GM12865 (cell line): Measurements from ENCODE around the gene DOCK7.
A peak's percentile ranks its signal among the peaks of the same experiment; 100 is the strongest.
"Not testable (repeated sequence)": the region's sequence is repeated elsewhere in the genome, so short reads cannot be mapped to it uniquely, and the experiment has no call there.

Experiments used
- DNase-seq: peaks from one replicate; pipeline ENCODE4 v3.0.0; 2010; ENCODE audit warnings: low read depth
- H3K4me3 ChIP-seq: 2 replicates; pipeline ENCODE4 v1.5.1; 2011; ENCODE audit warnings: mild to moderate bottlenecking, low read depth, low read length, control low read depth
- TF ChIP-seq, protein P1 (sequence below): IDR thresholded peaks from 2 replicates; pipeline ENCODE4 v1.5.1; 2011; ENCODE audit warnings: low read length, control low read depth, low read depth, inconsistent platforms; ENCODE audit not compliant: insufficient read depth; ENCODE audit errors: missing control alignments

The DOCK7 gene

DNA sequence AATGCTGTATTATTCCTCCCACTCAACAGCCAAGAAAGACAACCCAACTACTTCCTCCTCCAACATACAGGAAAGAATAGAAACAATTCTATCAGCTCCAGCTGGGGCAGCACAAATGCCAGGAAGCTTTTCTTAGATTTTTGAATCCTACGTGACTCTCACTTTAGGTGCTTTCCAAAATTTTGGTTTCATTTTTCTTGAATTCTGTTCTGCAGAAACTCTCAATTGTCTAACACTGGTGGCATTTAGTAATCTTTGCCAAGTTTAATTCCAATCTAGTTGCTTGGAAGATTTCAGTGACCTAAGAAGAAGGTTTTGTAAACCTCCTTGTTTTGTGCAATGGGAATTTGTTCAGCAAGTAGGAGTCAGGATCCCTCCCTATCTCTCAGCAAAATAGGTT is 37.1 kb upstream of the DOCK7 start:
- peak; percentile 27 for DNase-seq
- no peak overlapping the region for H3K4me3 ChIP-seq
- TF ChIP-seq, protein P1, sequence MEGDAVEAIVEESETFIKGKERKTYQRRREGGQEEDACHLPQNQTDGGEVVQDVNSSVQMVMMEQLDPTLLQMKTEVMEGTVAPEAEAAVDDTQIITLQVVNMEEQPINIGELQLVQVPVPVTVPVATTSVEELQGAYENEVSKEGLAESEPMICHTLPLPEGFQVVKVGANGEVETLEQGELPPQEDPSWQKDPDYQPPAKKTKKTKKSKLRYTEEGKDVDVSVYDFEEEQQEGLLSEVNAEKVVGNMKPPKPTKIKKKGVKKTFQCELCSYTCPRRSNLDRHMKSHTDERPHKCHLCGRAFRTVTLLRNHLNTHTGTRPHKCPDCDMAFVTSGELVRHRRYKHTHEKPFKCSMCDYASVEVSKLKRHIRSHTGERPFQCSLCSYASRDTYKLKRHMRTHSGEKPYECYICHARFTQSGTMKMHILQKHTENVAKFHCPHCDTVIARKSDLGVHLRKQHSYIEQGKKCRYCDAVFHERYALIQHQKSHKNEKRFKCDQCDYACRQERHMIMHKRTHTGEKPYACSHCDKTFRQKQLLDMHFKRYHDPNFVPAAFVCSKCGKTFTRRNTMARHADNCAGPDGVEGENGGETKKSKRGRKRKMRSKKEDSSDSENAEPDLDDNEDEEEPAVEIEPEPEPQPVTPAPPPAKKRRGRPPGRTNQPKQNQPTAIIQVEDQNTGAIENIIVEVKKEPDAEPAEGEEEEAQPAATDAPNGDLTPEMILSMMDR: no peak

DNA sequence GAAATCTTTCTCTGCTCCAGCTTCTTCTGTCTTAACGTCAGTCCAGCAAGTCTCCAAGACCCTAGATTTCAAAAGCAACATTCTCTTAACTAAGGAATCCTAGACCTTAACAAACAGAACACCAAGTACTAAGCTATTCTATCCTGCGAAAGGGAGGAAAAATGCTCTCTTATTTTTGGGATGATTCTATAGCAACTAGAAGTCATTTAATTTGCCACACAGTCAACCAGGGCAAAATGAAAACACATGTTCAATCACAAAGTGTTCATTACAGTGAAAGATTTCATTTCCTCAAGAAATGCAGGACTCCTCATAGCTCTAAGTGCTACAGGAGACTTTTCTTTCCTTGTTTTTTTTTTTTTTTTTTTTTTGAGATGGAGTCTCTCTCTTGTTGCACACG is 36.2 kb upstream of the DOCK7 start:
- no peak for DNase-seq
- H3K4me3 ChIP-seq: no peak overlapping the region
- TF ChIP-seq, protein P1: no peak

DNA sequence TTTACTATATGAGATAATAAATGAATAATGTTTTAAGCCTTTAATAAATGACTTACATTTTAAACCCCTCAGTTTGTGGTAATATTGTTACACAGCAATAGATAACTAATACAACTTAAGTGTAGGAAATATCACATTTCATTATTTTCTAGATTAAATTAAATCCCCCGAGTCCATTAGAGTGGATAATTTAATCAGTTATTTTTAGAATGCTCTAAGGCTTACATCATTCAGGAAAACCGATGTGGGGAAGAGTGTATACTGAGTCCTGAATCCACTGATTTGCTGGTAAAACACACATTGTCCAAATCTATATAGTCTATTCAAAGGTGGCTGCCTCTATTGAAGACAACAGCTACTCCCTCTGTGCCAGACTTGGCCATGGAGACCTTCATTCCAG is 35.7 kb upstream of the DOCK7 start:
- TF ChIP-seq, protein P1: no peak
- H3K4me3 ChIP-seq: no peak overlapping the region
- DNase-seq: no peak

DNA sequence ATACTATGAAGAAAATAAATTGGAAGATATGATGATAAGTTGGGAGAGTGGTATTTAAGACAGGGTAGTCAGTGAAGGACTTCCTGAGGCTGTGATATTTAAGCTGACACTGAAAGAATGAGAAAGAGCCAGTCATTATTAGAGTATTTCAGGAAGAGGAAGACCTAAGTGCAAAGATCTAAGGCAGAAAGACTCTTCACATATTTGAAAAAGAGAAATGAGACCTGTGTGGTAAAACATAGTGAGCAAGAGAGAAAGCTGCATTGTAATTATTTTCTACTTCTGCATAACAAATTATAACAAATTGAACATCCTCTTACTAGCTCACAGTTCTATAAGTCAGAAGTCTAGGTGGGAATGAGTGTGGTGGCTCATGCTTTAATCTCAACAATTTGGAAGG is 34.6 kb upstream of the DOCK7 start:
- no peak overlapping the region for H3K4me3 ChIP-seq
- TF ChIP-seq, protein P1: no peak
- DNase-seq: peak; percentile 51

DNA sequence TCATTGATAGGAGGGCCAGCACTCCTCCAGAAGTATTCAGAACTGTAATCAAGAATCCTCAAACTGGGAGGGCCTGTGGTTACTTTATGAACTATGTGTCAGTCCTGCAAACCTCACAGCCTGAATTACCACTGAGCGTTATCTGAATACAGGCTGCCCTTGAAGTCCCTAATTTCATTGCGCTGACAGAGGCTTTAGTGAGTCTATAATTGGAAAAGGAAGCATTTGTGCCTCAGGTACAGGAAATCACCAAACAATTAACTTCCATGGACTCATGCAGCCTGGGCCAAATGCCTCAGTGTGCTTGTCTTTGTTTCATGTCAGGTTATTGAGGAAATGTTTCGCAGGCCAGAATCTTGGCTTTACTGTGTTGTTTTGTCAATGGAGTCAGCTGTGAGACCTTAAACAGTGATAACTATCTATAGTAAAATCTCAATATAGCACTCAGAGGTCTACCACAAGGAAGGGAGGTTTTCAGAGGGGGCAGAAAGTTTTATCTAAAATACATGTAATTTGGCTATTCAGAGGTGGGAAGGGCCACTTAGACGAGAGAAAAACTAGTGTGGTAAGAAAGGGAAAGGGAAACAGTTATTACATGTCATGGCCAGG is 32.9 kb upstream of the DOCK7 start:
- H3K4me3 ChIP-seq: no peak overlapping the region
- TF ChIP-seq, protein P1: no peak
- no peak for DNase-seq

DNA sequence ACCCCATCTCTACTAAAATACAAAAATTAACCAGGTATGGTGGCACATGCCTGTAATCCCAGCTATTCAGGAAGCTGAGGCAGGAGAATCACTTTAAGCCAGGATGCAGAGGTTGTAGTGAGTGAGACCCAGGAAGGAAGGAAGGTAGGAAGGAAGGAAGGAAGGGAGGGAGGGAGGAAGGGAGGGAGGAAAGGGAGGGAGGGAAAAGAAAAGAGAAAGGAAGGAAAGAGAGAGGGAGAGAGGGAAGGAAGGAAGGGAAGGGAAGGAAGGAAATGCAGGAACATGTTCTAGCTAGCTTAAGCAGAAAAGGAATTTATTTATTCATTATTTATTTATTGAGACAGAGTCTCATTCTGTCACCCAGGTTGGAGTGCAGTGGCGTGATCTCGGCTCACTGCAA is 30.2 kb upstream of the DOCK7 start:
- not testable (repeated sequence) for H3K4me3 ChIP-seq, DNase-seq

DNA sequence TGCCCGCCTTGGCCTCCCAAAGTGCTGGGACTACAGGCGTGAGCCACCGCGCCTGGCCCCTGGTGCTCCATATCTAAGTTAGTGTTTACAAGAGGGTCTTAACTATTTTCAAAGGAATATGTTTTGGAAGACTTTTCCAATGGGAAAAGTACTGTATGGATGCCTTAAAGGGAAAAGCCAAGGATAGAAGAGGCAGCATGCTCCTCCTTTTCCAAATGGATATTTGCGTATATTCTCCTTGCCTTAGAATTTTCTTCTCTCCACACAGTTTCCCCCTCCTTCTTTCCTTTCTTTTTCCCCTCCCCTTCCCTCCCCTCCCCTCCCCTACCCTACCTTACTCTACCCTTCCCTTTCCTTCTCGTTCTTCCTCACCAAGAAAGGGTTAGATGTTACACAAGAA is 29.3 kb upstream of the DOCK7 start:
- no peak overlapping the region for H3K4me3 ChIP-seq
- TF ChIP-seq, protein P1: no peak

More for the DNA sequence above, 29.3 kb upstream of the DOCK7 start:
- no peak for DNase-seq
